Measurements from ENCODE around the gene SQSTM1.

The SQSTM1 gene

DNA sequence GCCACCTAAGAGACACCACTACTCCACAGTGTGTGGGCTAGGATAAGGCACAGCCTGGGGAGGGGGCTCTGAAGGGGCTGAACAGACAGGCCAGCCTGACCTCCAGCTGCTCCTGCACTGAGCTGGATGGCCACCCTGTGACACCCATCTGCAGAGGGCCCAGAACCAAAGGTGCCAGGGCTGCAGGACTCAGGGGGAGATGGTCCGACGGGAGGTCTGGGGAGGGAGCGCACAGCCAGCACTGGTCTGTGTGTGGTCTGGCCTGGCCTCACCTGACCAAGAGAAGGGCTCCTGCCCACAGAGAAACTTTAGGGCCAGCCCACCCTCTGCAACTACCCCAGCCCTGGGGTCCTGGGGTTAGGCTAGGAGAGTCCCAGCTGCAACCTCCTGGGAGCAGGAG, 26.1 kb upstream of the SQSTM1 start:
- in situ Hi-C loops (cut with MboI; ENCODE audit: low sequenced_read_pairs), result no loop called here

DNA sequence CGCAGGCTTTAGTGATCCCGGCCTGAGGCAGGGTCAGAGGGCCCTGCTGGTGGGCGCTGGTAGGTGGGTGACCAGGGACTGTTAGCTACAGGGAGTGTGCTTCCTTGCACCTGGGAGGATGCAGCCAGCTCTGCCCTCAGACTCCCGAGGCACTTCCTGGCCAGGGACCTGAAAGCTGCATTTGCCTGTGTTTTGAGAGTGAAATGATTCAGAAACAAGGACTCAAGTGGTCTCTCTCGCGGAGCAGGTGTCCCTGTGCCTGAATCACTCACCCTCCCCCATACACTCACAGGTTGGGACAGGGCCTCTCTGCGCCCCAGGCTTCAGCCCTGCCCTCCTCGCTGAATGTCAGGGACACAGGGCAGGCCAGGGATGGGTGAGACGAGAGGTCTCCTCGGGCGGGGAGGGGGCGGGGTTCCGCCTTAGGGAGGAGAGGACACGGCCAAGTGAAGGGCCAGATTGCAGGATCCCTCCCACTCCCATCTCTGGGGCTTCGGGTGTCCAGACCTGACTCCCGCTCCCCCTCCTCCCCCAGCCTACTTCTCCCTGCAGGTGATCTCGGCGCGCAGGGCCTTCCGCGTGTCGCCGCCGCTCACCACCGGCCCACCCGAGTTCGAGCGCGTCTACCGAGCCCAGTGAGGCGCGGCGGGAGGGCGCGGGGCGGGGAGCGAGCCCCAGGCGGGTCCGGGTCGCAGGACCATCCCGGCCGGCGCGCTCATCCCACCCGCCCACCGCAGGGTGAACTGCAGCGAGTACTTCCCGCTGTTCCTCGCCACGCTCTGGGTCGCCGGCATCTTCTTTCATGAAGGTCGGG, 25.4 kb upstream of the SQSTM1 start:
- in situ Hi-C loops (cut with MboI; ENCODE audit: low sequenced_read_pairs), result no loop called here

DNA sequence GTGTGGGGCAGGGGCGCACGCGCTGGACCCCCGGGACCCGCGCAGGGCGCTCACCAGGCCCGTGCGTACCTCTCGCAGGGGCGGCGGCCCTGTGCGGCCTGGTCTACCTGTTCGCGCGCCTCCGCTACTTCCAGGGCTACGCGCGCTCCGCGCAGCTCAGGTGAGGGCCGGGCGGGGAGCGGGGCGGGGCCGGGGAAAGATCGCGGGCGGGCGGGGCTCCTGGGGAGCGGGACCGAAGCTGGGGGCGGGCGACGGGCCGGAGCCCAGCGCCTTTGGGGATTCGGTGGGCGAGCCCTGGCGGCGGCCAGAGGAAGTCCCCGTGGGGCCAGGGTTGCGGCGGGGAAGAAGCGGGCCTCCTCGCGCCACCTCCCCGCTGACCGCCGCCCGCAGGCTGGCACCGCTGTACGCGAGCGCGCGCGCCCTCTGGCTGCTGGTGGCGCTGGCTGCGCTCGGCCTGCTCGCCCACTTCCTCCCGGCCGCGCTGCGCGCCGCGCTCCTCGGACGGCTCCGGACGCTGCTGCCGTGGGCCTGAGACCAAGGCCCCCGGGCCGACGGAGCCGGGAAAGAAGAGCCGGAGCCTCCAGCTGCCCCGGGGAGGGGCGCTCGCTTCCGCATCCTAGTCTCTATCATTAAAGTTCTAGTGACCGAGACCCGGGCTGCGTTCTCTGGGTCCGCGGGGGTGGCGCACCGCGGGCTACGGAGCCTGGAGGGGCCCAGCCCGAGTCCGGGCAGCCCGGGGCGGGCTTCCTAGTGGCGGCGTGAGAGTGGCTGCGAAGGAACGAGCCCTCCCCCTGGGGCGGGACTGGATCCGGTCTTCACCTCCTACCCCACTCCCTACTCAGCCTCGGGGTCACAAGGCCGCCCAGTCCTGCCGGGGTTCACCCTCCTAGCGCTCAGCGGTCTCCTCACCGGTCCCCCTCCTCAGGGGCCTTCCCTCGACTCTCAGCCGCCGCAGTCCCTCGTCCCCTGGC, 24.6 kb upstream of the SQSTM1 start:
- in situ Hi-C loops (cut with MboI; ENCODE audit: low sequenced_read_pairs), result no loop called here

DNA sequence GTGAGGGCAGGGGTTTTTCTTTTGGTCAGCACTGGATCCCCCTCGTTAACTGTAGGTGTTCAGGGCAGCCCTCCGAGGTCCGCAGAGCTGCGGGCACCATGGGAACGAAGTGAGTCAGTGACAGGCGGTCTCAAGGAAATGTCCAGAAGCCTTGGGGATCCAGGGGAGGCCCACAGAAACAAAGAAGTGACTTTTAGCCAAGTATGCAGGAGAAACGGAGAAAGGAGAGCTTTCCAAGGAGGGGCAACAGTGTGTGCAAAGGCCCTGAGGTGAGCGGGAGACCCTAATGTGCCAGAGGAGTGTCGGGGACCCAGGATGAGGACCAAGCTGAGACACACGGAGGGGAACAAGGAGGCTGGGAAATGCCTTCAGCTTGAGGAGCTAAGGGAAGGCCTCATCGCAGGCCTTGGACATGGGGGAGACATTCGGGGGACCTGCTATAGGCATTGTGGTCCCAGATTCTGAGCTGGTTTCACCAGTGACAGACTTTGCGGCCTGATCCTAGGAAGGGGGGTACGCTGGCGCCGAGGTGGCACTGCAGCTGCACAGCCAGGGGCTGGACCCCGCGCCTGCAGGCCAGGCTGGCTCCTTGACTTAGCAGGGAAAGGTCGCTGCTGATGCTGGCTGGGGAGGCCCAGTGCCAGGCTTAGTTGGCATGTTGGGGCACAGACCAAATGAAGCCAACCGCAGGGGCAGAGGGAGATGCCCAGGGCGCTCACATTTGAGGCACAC, 23.7 kb upstream of the SQSTM1 start:
- in situ Hi-C loops (cut with MboI; ENCODE audit: low sequenced_read_pairs), result no loop called here

DNA sequence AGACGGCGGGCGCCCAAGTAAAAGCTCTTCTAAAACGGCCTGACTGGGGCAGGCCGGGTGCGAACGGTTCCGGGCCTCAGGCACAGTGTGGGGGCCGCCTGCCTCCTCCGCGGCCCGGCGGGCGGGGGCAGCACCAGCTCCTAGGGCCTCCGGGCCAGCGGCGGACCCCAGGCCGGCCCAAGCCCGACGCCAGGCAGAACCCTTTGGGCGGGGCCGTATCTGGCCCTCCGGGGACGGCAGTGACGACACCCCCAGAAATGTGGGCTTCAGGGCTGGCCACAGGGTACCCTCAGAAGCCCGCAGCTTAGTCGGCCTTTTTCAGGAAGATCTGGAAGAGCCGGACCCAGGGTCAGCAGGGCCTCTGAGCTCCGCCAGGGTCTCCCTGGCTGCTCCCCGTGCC, 23.0 kb upstream of the SQSTM1 start:
- in situ Hi-C loops (cut with MboI; ENCODE audit: low sequenced_read_pairs), result no loop called here

DNA sequence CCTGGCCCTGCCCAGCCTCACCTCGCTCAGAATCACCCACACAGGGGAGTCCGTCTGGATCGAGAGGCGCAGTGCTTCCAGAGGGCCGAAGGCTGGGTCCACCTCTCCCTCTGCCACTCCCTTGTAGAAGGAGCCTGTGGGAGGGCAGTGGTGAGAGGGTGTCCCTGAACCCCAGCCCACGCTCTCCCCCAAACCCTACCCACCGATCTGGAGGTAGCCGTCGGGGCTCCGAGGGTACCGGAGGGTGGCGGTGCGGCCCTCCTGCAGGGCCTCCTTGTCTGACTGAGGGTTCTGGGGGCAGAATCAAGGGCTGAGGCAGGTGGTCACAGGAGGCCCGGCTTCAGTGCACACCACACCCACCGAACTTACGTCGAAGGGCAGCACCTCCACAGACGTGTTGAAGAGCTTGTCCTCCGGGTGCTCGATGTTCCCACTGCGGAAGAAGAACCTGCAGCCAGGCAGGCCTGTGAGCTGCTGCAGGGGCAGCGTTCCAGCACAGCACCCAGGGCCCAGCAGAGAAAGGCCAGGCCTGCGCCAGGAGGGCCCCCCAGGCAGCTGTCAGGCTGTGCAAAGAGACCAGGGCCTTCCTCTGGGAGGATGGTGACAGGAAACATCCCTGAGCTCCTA, 22.4 kb upstream of the SQSTM1 start:
- in situ Hi-C loops (cut with MboI; ENCODE audit: low sequenced_read_pairs), result no loop called here

DNA sequence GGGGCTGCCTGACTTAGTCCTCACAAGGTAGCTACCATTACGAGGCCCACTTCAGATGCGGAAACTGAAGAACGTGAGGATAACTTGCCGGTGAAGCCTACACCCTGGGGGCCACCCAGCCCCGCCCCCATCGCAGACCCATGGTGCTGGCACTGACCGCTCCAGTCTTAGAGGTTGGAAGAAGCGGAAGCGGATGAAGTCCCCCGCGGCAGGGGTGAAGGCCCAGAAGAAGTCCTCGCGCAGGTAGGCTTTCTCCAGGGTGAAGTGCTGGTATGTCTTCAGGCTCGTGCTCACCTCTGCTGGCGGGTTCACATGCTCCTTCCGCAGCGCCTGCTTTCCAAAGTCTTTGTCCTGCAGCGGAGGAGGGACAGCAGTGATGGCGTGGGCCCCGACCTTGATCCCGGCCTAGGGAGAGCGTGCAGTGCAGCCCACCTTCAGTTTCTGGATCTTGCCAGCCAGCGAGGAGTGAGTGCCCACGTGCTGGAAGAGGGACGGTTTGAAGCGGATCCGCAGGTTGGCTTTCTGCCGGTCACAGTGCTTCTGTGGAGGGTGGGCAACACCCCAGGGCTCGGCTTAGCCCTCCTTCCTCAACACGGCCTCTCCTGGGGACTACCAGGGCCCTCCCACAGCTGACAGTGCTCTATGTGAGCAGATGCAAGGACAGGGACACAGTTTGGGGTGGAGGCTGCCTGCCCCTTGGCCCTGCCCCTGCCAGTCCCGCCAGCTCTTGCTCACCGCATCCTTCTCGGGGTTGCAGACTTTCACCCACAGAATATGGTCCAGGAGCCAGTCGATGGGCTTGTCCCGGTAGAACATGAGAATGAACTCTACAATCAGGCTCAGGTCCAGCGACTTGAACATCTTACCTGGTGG, 21.7 kb upstream of the SQSTM1 start:
- in situ Hi-C loops (cut with MboI; ENCODE audit: low sequenced_read_pairs), result no loop called here

DNA sequence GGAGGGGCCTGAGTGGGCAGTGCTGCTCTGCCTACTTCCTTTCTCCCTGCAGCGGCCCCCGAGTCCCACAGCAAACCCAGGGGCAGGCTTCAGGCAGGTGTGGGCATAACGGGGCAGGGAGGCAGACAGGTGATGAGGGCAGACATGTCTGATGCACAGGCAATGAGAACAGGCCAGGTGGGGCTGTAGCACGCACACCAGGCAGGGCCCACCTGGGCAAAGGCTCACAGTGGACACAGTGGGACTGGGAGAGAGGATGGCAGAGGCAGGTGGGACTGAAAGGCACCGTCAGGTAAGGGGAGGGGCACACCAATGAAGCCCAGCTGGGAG, 21.1 kb upstream of the SQSTM1 start:
- in situ Hi-C loops (cut with MboI; ENCODE audit: low sequenced_read_pairs), result no loop called here

DNA sequence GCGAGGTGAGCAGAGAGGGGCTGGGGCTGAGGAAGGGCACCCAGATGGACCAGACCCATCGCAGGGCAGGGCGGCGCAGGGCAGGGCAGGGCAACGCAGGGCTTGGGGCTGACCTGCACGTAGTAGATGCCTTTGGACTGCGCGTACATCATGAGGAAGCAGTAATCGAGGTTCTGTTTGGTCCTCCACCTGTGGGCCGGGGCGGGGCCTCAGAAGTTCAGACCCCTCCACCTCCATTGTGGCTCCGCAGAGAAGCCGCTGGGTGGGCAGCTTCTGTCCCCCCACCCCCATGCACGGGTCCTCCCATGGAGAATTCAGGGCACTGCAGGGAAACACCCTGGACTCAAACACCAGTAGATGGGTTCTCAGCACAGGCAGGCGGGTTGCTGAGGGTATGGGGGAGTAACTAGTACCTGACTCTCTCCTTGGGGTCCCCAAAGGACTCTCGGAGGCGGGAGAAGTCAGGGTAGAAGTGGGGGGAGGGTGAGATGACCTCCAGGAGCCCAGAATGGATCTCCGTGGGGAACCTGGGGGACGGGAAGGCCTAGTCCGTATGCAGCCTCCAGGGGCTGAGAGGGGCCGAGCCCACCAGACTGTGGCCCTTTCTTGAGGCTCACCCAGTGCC, 20.5 kb upstream of the SQSTM1 start:
- in situ Hi-C loops (cut with MboI; ENCODE audit: low sequenced_read_pairs), result loop anchor here (25.0 kb wide), 1 partner anchor 287 kb away; no protein-coding TSS in a partner anchor

DNA sequence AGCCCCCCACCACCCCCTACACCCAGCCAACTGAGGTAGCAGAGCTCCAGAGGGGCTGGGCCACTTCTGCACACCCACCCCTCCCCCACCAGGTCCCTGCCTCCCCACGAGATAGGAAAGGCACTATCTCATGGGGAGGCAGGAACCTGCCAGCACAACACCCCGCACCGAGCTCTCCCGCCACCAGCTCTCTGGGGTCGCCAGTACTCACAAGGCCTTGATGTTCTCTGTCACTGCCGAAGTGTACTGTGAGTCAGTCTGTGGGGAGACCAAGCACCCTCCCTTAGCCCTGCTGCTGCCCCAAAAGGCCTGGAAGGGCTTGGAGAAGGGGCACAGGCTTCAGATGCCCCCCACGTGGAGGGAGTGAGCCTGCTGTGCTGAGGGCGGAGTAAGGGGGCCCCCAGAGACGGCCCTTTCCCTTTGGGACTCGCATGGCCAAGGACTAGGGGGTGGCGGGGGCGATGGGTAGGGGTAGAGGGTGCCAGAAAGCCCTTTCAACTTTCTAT, 20.0 kb upstream of the SQSTM1 start:
- in situ Hi-C loops (cut with MboI; ENCODE audit: low sequenced_read_pairs), result loop anchor here (25.0 kb wide), 1 partner anchor 287 kb away; no protein-coding TSS in a partner anchor

DNA sequence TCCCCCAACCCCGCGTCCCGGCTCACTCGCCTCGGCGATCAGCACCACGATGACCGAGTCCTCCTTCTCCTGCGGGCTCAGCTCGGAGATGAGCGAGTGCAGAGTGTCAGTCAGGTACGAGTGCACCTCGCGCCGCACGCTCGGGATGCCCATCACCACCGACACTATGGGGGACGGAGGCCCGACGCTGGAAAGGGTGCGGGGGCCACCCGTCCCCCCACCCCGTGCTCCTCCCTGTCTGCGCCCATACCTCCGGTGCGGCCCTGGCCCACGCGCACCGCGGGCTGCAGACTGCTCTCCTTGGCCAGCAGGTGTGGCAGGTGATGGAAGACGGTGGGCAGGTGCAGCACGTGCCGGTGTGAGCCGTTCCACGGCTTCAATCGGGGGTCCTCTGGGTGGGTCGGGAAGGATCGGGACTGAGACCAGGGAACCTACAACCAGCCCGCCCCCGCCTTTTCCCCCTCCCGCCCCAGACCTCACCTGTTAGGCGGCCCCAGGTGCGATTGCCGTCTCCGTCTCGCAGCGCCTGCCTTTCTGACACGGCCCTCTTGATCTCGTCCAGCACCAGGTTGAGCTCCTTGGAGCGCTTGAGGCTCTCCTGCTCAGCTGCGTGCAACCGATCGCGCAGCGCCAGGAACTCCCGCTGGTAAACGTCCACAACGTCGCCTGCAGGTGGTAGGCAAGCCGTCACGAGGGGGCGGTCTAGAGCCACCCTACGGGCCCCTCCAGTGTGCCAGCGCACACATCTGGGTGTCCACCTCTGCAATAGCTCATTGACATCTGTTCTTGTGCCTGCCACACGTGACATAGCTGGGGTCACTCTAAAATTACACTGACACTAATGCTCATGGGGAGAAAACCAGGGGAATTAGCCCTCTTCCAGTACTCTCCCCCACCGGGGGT, 19.1 kb upstream of the SQSTM1 start:
- in situ Hi-C loops (cut with MboI; ENCODE audit: low sequenced_read_pairs), result loop anchor here (25.0 kb wide), 1 partner anchor 286 kb away; no protein-coding TSS in a partner anchor

DNA sequence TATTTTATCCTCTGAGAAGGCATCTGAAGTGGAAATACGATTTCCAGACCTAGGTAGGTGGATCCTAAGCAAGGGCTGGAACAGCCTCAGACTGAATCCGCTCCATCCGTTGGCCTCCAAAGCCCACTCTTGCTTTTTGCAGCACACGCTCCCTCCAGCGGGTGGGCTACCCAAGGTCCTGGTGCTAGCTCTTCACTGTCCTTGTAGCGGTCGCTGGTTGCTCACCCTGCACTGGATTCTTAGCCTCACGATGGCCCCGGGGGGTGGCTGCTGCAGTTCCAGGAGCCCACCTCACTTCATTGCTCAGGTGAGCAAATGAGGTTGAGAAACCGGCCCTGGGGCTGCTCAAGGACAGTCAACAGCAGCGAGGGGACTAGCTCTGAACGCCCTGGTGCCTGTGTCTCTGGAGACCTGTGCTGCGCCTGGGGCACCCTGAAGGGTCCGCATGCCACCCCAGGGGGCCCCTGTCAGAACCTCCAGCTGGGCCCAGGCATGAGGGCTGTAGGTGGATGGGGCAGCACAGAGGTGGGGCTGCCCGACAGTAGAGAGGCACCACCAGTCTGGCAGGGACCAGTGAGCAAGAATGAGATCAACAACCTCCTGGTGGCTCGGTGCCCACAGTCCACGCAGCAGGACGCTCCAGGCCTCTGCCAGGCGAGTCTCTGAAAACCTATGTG, 18.4 kb upstream of the SQSTM1 start:
- in situ Hi-C loops (cut with MboI; ENCODE audit: low sequenced_read_pairs), result loop anchor here (25.0 kb wide), 1 partner anchor 285 kb away; no protein-coding TSS in a partner anchor

DNA sequence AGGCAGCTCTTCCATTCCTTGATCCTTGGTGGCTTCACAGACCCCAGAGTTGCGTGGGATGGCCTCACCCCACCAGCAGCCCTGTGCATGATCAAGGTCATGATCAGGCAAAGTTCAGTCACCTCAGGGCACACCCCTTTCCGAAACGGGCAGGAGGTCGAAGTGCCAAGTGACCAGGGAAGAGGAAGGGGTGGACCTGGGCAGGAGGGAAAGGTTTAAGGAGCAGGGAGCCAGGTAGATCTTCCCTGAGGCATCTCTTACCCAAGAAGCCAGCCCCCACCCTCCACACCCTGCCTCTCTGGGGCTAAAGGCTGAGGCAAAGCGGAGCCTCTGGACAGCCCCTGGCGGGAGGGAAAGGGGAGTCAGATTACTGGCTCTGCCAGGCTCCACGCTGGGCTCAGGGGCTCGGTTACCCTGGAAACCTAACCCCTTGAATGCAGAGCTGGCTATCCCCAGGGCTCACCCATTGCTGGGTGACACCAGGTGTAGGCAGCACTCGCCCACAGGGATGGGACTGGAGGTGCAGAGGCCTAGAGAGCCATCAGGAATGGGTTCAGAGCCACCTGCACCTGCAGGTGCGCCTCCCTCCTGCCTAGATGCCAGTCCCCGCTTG, 17.6 kb upstream of the SQSTM1 start:
- in situ Hi-C loops (cut with MboI; ENCODE audit: low sequenced_read_pairs), result loop anchor here (25.0 kb wide), 1 partner anchor 284 kb away; no protein-coding TSS in a partner anchor

DNA sequence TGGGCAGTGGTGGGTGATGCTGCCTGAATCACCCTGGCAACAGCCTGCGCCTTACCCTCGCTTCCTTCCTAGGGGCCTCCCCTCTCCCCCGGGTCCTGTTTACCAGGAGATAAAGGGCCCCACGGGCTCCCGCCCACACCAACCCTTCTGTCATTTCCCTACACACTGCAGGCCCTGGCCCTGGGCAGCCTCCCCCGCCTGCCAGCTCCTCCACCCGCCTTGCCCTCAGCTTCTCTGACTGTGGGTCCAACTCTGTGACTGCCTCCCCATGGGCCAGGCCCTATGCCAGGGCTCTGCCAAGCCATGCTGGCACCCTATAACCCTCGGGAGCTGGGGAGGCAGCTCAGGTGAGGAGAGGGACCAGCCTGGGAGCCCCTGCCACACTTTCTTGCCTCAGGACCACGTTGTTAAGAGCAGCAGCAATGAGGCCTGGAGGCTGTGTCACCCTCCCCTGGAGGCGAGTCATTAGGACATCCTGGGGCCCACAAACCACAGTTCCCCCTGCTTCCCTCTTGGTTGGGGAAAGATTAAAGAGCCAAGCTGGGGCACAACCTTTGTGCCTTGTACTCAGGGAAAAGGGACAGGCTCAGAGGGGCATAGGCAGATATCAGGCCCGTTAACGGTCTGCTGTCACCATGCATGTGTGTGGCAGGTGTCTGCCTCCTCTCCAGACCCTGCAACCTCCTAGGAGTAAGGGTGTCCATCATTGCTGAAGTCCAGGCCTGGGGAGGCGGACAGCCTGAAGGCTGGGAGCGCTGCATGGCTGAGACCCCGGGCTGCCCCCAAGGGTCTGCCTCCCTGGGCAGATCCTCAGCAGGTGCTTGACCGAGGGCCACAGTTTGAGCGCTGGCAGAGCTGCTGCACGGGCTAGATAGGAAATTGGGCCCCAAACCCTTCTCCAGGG, 16.8 kb upstream of the SQSTM1 start:
- in situ Hi-C loops (cut with MboI; ENCODE audit: low sequenced_read_pairs), result loop anchor here (25.0 kb wide), 1 partner anchor 283 kb away; no protein-coding TSS in a partner anchor

DNA sequence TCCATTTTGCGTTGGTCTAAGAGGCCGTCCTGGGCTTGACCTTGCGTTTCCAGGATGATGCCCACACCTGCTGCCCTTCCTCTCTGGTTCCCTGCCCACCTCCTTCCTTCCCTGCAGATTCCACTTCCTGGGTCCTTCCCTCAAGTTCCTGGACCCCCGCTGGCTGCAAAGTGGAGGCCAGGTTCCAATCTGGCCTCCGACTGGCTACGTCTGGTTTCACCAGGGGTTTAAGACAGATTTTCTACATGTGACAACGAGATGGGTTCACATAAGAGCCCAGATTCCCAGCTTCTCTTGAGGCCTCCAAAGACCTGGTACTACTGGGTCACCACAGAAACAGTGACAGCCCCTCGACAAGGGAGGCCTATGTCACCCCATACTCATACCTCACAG, 16.2 kb upstream of the SQSTM1 start:
- in situ Hi-C loops (cut with MboI; ENCODE audit: low sequenced_read_pairs), result loop anchor here (25.0 kb wide), 1 partner anchor 283 kb away; no protein-coding TSS in a partner anchor

DNA sequence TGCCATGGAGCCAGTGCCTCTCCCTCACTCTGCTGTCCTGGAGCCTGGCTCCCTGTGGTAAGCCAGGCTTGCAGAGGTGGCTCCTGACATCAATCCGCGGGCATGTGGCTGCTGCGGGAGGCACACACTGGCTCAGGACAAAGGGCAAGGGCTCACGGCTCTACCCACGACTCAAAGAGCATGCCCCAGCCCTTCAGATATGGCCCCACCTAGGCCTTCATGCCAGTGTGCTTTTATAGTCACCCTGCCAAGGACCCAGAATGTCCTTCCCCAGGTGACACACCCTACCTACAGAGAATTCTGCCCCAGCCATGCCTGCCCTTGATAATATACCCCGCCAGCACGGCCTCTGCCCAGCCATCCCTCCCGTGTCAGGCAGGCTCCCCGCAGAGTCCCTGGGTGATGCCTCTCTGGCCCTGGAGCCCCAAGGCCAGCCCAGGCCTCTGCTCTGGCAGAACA, 15.6 kb upstream of the SQSTM1 start:
- in situ Hi-C loops (cut with MboI; ENCODE audit: low sequenced_read_pairs), result loop anchor here (25.0 kb wide), 1 partner anchor 282 kb away; no protein-coding TSS in a partner anchor
